IMR-90 (cell line): ENCODE results near the gene ZNF329. TPM values are rescaled to one million over a fixed set of nuclear protein-coding genes. Genes with fewer than 3 reads are reported as not detected.

Experiments
- ATAC-seq: fragments of 200-7000 bp; cut with Tn5 transposase; 2 replicates; pipeline ENCODE4 v1.9.1; 2020; ENCODE audit warnings: low read depth, mild to moderate bottlenecking, moderate library complexity
- BruUV-seq: library from RNA; stranded (reverse); fragments of 400-500 nt; replicated peaks from 2 replicates; lab custom pipeline; 2021; lab: Mats Ljungman, UMichigan
- CTCF ChIA-PET: fragments of 300-600 bp; formaldehyde crosslinking; extraction: SDS; loops from one replicate; lab custom pipeline; 2021; ENCODE audit warnings: antibody characterized with exemption; lab: Yijun Ruan, JAX
- POLR2A ChIA-PET: fragments of 300-600 bp; sonication (Branson Sonifier 250); formaldehyde crosslinking; loops from one replicate; lab custom pipeline; 2022; ENCODE audit warnings: antibody characterized with exemption; ENCODE audit not compliant: unreplicated experiment; lab: Charles Lee
- DNase-seq: peaks from one replicate; pipeline ENCODE4 v3.0.0; 2013
- H2AFZ ChIP-seq: replicated peaks from 2 replicates; pipeline ENCODE3; 2013; ENCODE audit warnings: low read length, mild to moderate bottlenecking; ENCODE audit not compliant: poor library complexity
- H2AK5ac ChIP-seq: 2 replicates; pipeline ENCODE4 v1.6.1; 2013; ENCODE audit warnings: low read depth, low read length, inconsistent platforms
- H2AK9ac ChIP-seq: replicated peaks from 2 replicates; pipeline ENCODE3; 2013; ENCODE audit warnings: mild to moderate bottlenecking, low read depth, low read length, moderate library complexity; ENCODE audit not compliant: poor library complexity
- H2BK120ac ChIP-seq: 2 replicates; pipeline ENCODE4 v1.6.1; 2013; ENCODE audit warnings: low read depth, low read length, inconsistent platforms
- H2BK15ac ChIP-seq: 3 replicates; pipeline ENCODE4 v1.6.1; 2013; ENCODE audit warnings: low read depth, low read length, inconsistent platforms
- H2BK20ac ChIP-seq: 2 replicates; pipeline ENCODE4 v1.6.1; 2013; ENCODE audit warnings: low read depth, mild to moderate bottlenecking, inconsistent platforms, low read length, moderate library complexity
- H2BK5ac ChIP-seq: 2 replicates; pipeline ENCODE4 v1.6.1; 2013; ENCODE audit warnings: mild to moderate bottlenecking, low read depth, low read length, inconsistent platforms; ENCODE audit not compliant: poor library complexity, severe bottlenecking
- H3K14ac ChIP-seq: replicated peaks from 2 replicates; pipeline ENCODE4 v1.6.1; 2013; ENCODE audit warnings: low read depth, low read length, inconsistent platforms
- H3K18ac ChIP-seq: 2 replicates; pipeline ENCODE4 v1.6.1; 2013; ENCODE audit warnings: low read depth, low read length, control low read depth
- H3K23ac ChIP-seq: 2 replicates; pipeline ENCODE4 v1.6.1; 2013; ENCODE audit warnings: low read depth, low read length, inconsistent platforms
- H3K27ac ChIP-seq: 2 replicates; pipeline ENCODE4 v1.5.1; 2013; ENCODE audit warnings: mild to moderate bottlenecking, control low read depth, low read length; ENCODE audit not compliant: insufficient read depth
- H3K27me3 ChIP-seq: 2 replicates; pipeline ENCODE4 v1.6.1; 2013; ENCODE audit warnings: low read length; ENCODE audit not compliant: control insufficient read depth, insufficient read depth
- H3K36me3 ChIP-seq: 2 replicates; pipeline ENCODE4 v1.6.1; 2013; ENCODE audit warnings: low read length, mixed read lengths; ENCODE audit not compliant: control insufficient read depth, insufficient read depth
- H3K4ac ChIP-seq: 2 replicates; pipeline ENCODE4 v1.6.1; 2013; ENCODE audit warnings: low read depth, low read length, inconsistent platforms
- H3K4me1 ChIP-seq: 2 replicates; pipeline ENCODE4 v1.6.1; 2013; ENCODE audit warnings: low read length, mixed read lengths; ENCODE audit not compliant: control insufficient read depth, insufficient read depth
- H3K4me2 ChIP-seq: 2 replicates; pipeline ENCODE4 v1.6.1; 2013; ENCODE audit warnings: low read depth, mild to moderate bottlenecking, control low read depth, low read length, moderate library complexity
- H3K4me3 ChIP-seq: 2 replicates; pipeline ENCODE4 v1.5.1; 2013; ENCODE audit warnings: low read depth, mild to moderate bottlenecking, control low read depth, low read length, moderate library complexity; ENCODE audit not compliant: insufficient read depth
- H3K56ac ChIP-seq: 2 replicates; pipeline ENCODE4 v1.6.1; 2013; ENCODE audit warnings: low read length, inconsistent platforms; ENCODE audit not compliant: insufficient read depth; ENCODE audit errors: extremely low read depth
- H3K79me1 ChIP-seq, 2 experiments: 2 replicates each; pipeline ENCODE4 v1.6.1; 2013; ENCODE audit warnings: low read length in 2 of 2, inconsistent platforms in 1 of 2, low read depth in 1 of 2
- H3K9ac ChIP-seq: 2 replicates; pipeline ENCODE4 v1.6.1; 2013; ENCODE audit warnings: low read depth, low read length, control low read depth
- H3K9me1 ChIP-seq: 2 replicates; pipeline ENCODE4 v1.6.1; 2013; ENCODE audit warnings: low read length, inconsistent platforms; ENCODE audit not compliant: insufficient read depth
- H3K9me3 ChIP-seq: 2 replicates; pipeline ENCODE4 v1.6.1; 2013; ENCODE audit warnings: low read length; ENCODE audit not compliant: control insufficient read depth, insufficient read depth
- H4K20me1 ChIP-seq: 2 replicates; pipeline ENCODE4 v1.6.1; 2013; ENCODE audit warnings: low read length, inconsistent platforms; ENCODE audit not compliant: insufficient read depth
- H4K5ac ChIP-seq: 2 replicates; pipeline ENCODE4 v1.6.1; 2013; ENCODE audit warnings: mild to moderate bottlenecking, low read depth, low read length, control low read depth
- H4K8ac ChIP-seq, 2 experiments: 2 replicates each; pipeline ENCODE4 v1.6.1; 2013; ENCODE audit warnings: low read depth in 2 of 2, low read length in 2 of 2, control low read depth in 1 of 2, inconsistent platforms in 1 of 2
- H4K91ac ChIP-seq: 2 replicates; pipeline ENCODE4 v1.6.1; 2013; ENCODE audit warnings: low read depth, low read length, inconsistent platforms; ENCODE audit not compliant: insufficient read depth
- BHLHE40 ChIP-seq: fragments of 150-350 bp; IDR thresholded peaks from 2 replicates; pipeline ENCODE4 v1.6.1; 2016; ENCODE audit warnings: mild to moderate bottlenecking, low read depth, low read length
- CHD1 ChIP-seq: IDR thresholded peaks from 2 replicates; pipeline ENCODE4 v1.6.1; 2012; ENCODE audit warnings: low read depth, low read length, improper control_type of control experiment
- CTCF ChIP-seq: conservative IDR thresholded peaks from 2 replicates; pipeline ENCODE4 v1.5.1; 2012; ENCODE audit warnings: mild to moderate bottlenecking, low read depth, low read length, improper control_type of control experiment
- ELK1 ChIP-seq: fragments of 150-350 bp; IDR thresholded peaks from 2 replicates; pipeline ENCODE4 v1.6.1; 2016; ENCODE audit warnings: low read depth, mild to moderate bottlenecking, low read length, moderate library complexity, borderline replicate concordance
- FOS ChIP-seq: fragments of 150-350 bp; IDR thresholded peaks from 2 replicates; pipeline ENCODE4 v1.6.1; 2016; ENCODE audit warnings: low read depth, low read length
- MAZ ChIP-seq: IDR thresholded peaks from 2 replicates; pipeline ENCODE4 v1.6.1; 2012; ENCODE audit warnings: low read depth, mild to moderate bottlenecking, low read length, improper control_type of control experiment, moderate library complexity, borderline replicate concordance
- MXI1 ChIP-seq: IDR thresholded peaks from 2 replicates; pipeline ENCODE4 v1.6.1; 2012; ENCODE audit warnings: low read depth, mild to moderate bottlenecking, low read length, moderate library complexity, borderline replicate concordance
- NFE2L2 ChIP-seq: fragments of 150-350 bp; IDR thresholded peaks from 2 replicates; pipeline ENCODE4 v1.6.1; 2016; ENCODE audit warnings: low read depth, mild to moderate bottlenecking, low read length
- RCOR1 ChIP-seq: IDR thresholded peaks from 2 replicates; pipeline ENCODE4 v1.6.1; 2012; ENCODE audit warnings: mild to moderate bottlenecking, low read length, improper control_type of control experiment; ENCODE audit not compliant: insufficient replicate concordance
- SMC3 ChIP-seq: fragments of 150-350 bp; IDR thresholded peaks from 2 replicates; pipeline ENCODE4 v1.6.1; 2016; ENCODE audit warnings: low read depth, mild to moderate bottlenecking, antibody characterized with exemption, low read length, moderate library complexity
- WGBS, 2 experiments: methylation state at CpG; one replicate each; pipeline versions ENCODE4 v1.1.5 to v1.1.7; 2013; ENCODE audit warnings: missing lambda C conversion rate in 2 of 2; ENCODE audit not compliant: insufficient read length in 1 of 2; ENCODE audit errors: extremely low coverage in 2 of 2; 5-methylcytosine and 5-hydroxymethylcytosine counted together
- dilution Hi-C: fragments of 300-500 bp; cut with HindIII; formaldehyde crosslinking; loops from one replicate; pipeline ENCODE4 v1.14.3; 2018; ENCODE audit warnings: low sequenced_read_pairs; ENCODE audit not compliant: unreplicated experiment
- in situ Hi-C: fragments of 300-500 bp; cut with MboI; formaldehyde crosslinking; loops from 3 replicates; pipeline ENCODE4 v1.14.3; 2019; ENCODE audit warnings: low sequenced_read_pairs, inconsistent platforms, mixed read lengths
- intact Hi-C: fragments of 100-400 bp; cut with micrococcal nuclease; formaldehyde crosslinking; loops from 2 replicates; pipeline ENCODE4 v1.10.0; 2022
- polyA plus RNA-seq, 3 experiments: library from polyadenylated mRNA; depleted of rRNA; stranded (reverse); fragments of >200 nt; gene quantifications; 2 replicates each; pipeline ENCODE4 v1.2.3, GENCODE V29; 2012; ENCODE audit warnings: low replicate concordance in 1 of 3
- total RNA-seq: library from RNA; depleted of rRNA; stranded (reverse); fragments of >200 nt; gene quantifications from 2 replicates; pipeline ENCODE4 v1.2.3, GENCODE V29; 2012

ZNF329 gene
- total and polyA plus RNA-seq, 2 of the 4 experiments (the other 2 are of a cell fraction): 4.7 to 16.8 TPM

- no peaks in the 10 kb centered on the region; a peak in 1 of 4 replicates for H3K79me1 ChIP-seq
- H3K4me1 ChIP-seq: no peaks in the 10 kb centered on the region
- POLR2A ChIA-PET: no interaction called here
- DNase-seq: no peak
- H3K23ac ChIP-seq: no peak overlapping the region
- no peak overlapping the region for H4K91ac ChIP-seq
- no peak overlapping the region for H3K56ac ChIP-seq
- BruUV-seq: no TSS peak
- H3K4me2 ChIP-seq: no peak overlapping the region
- no peak overlapping the region for H2AK5ac ChIP-seq
- no peak overlapping the region for H2BK120ac ChIP-seq
- no peak overlapping the region for H2AFZ ChIP-seq
- peaks cover 86% of the 10 kb centered on the region for H3K9me3 ChIP-seq
- H4K8ac ChIP-seq: no peak overlapping the region
- H3K9ac ChIP-seq: no peak overlapping the region
- in situ Hi-C loops: no loop called here
- H3K9me1 ChIP-seq: no peaks in the 10 kb centered on the region
- dilution Hi-C loops: no loop called here
- intact Hi-C loops: no loop called here
- no peak overlapping the region for H2AK9ac ChIP-seq
- no peak overlapping the region for H3K4me3 ChIP-seq
- no peak overlapping the region for H3K27ac ChIP-seq
- H3K27me3 ChIP-seq: no peaks in the 10 kb centered on the region
- 26% methylated on average over 2 of the region's 5 CpGs; no CpG with 5 or more reads in 1 of the 2 experiments for WGBS, 2 experiments
- TF ChIP-seq RCOR1: no peak
- no peak for TF ChIP-seq NFE2L2
- TF ChIP-seq CTCF: no peak
- no peak for TF ChIP-seq BHLHE40
- TF ChIP-seq MXI1: no peak
- no peak for TF ChIP-seq ELK1
- TF ChIP-seq SMC3: no peak
- TF ChIP-seq FOS: no peak
- TF ChIP-seq MAZ: no peak
- no peak for TF ChIP-seq CHD1
- no peak overlapping the region for H4K5ac ChIP-seq
- H3K14ac ChIP-seq: no peak overlapping the region
- no peaks in the 10 kb centered on the region for H4K20me1 ChIP-seq
- H3K4ac ChIP-seq: no peak overlapping the region
- H3K36me3 ChIP-seq: peaks cover 20% of the 10 kb centered on the region
- no peak overlapping the region for H2BK5ac ChIP-seq
- H3K18ac ChIP-seq: no peak overlapping the region
- CTCF ChIA-PET: no interaction called here
- H2BK15ac ChIP-seq: no peak overlapping the region
- no peak overlapping the region for H2BK20ac ChIP-seq
- ATAC-seq: no peak
Observed at GRCh38 chr19:58123354-58123753, 27.2 kb downstream of the ZNF329 start.
